Tibial artery (tissue), 4 donors: Measurements from ENCODE around the gene INAFM2.

Experiments
- DNase-seq, 2 donors: peaks; one replicate each; pipeline ENCODE4 v3.0.0-alpha.2; 2019
- H3K27ac ChIP-seq, 2 donors: fragments of 200-600 bp; sonication (generic) in 1 of 2; 1 replicate in 1 of 2; 2 replicates in 1 of 2; pipeline ENCODE4 v1.5.1; 2018 to 2019; ENCODE audit warnings: mild to moderate bottlenecking in 1 of 2
- H3K27me3 ChIP-seq, 2 donors: fragments of 200-600 bp; sonication (generic) in 1 of 2; one replicate each; pipeline versions ENCODE4 v1.5.1 to v1.6.0; 2016 to 2019
- H3K36me3 ChIP-seq, 3 donors: fragments of 200-600 bp; sonication (generic) in 2 of 3; one replicate each; pipeline ENCODE4 v1.5.1; 2016 to 2019; ENCODE audit warnings: mild to moderate bottlenecking in 2 of 3
- H3K4me1 ChIP-seq, 4 donors: fragments of 200-600 bp; sonication (generic) in 2 of 4; 1 replicate in 3 of 4; 2 replicates in 1 of 4; pipeline ENCODE4 v1.5.1; 2016 to 2019
- H3K4me3 ChIP-seq, 2 donors: fragments of 200-600 bp; sonication (generic) in 1 of 2; 1 replicate in 1 of 2; 2 replicates in 1 of 2; pipeline ENCODE4 v1.5.1; 2018 to 2019; ENCODE audit warnings: mild to moderate bottlenecking in 2 of 2
- H3K9me3 ChIP-seq, 3 donors: fragments of 200-600 bp; sonication (generic) in 1 of 3; one replicate each; pipeline ENCODE4 v1.5.1; 2016 to 2019
- CTCF ChIP-seq, 2 experiments: fragments of 200-600 bp in 1 of 2; fragments of 450-650 bp in 1 of 2; IDR thresholded peaks; one replicate each; pipeline ENCODE4 v1.5.1; 2017 to 2019; ENCODE audit warnings: antibody characterized with exemption in 2 of 2, mild to moderate bottlenecking in 1 of 2, moderate library complexity in 1 of 2
- intact Hi-C: fragments of 100-400 bp; cut with DNase I; formaldehyde crosslinking; loops from one replicate; pipeline ENCODE4 v1.15.0; 2023; ENCODE audit warnings: low total_unique reads

Gene INAFM2

GRCh38 chr15:40313531-40314398 lies 9.7 kb upstream of the INAFM2 start:
- peaks cover 0 to 11% (median 0%) of the 10 kb centered on the region in 4 donors for H3K4me1 ChIP-seq
- H3K4me3 ChIP-seq, result no peak overlapping the region
- no peaks in the 10 kb centered on the region for H3K9me3 ChIP-seq
- no peaks in the 10 kb centered on the region for H3K36me3 ChIP-seq
- DNase-seq, result peak in 1 of 2 donors; percentile 66
- H3K27ac ChIP-seq, result no peak overlapping the region
- H3K27me3 ChIP-seq, result peaks cover 0 to 35% of the 10 kb centered on the region in 2 donors
- TF ChIP-seq CTCF (IDR thresholded peaks at IDR 0.05), result no peak
- intact Hi-C loops, result no loop called here

DNA sequence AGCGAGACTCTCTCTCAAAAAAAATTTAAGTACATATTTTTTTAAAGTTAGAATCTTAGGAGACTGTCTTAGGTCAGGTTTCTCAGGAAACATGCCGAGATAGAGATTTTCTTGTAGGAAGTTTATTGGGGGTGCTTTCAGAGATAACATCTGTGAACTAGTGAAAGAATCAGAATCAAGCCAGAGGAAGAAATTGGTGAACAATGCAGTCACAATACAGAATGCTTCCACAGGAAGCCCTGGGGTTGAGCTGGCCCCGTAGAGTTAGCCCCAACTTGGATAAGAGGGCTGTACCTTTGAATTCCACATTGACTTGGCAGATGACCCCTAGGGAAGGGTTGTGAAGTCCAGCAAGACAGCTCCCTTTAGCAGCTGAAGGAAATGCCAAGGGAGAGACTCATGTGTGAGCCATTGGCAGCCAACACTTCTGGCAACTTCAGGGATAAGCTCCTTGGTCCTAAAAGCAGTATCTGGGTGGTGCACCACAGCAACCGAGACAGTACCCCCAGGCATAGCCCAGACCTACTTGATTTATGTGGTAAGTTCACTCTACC lies 8.7 kb upstream of the INAFM2 start:
- H3K9me3 ChIP-seq, result no peaks in the 10 kb centered on the region
- no peak overlapping the region for H3K4me3 ChIP-seq
- intact Hi-C loops, result no loop called here
- H3K36me3 ChIP-seq, result no peaks in the 10 kb centered on the region
- H3K27ac ChIP-seq, result no peak overlapping the region
- TF ChIP-seq CTCF (IDR thresholded peaks at IDR 0.05), result no peak
- DNase-seq, result peak in 1 of 2 donors; percentile 28
- H3K27me3 ChIP-seq, result peaks cover 0 to 26% of the 10 kb centered on the region in 2 donors
- H3K4me1 ChIP-seq, result peaks cover 0 to 11% (median 0%) of the 10 kb centered on the region in 4 donors

- Histone ChIP-seq H3K27me3 (peaks cover 0 to 15% of the 10 kb centered on the region in 2 donors), H3K4me3 (no peak overlapping the region), H3K4me1 (peaks cover 0 to 15% (median 2%) of the 10 kb centered on the region in 4 donors), H3K36me3 (no peaks in the 10 kb centered on the region), H3K27ac (no peak overlapping the region), H3K9me3 (no peaks in the 10 kb centered on the region)
- DNase-seq, result no peak
- TF ChIP-seq CTCF (IDR thresholded peaks at IDR 0.05), result no peak
- intact Hi-C loops, result no loop called here
These were observed 6.6 kb upstream of the INAFM2 start for GRCh38 chr15:40316931-40317330.

DNA sequence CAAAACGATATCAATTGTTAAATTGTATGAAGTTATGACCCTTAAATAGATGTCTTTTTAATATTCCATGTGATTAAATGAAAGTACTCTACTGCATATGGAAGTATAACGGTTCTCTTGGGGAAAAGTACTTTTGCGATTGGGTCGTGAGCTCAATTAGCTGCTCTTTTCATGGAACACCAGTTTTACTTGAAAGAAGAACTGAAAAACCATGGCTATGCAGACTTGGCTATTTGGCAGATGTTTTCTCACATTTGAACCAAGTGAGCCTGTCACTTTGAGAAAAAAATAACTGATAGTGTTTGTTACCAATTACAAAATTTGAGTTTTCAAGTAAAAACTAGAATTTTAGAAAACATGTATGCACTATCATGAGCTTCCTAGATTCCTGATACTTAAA lies 5.9 kb upstream of the INAFM2 start:
- no peak overlapping the region for H3K27ac ChIP-seq
- DNase-seq, result no peak
- H3K27me3 ChIP-seq, result peaks cover 0 to 14% of the 10 kb centered on the region in 2 donors
- peaks cover 0 to 21% (median 7%) of the 10 kb centered on the region in 4 donors for H3K4me1 ChIP-seq
- H3K4me3 ChIP-seq, result no peak overlapping the region
- TF ChIP-seq CTCF (IDR thresholded peaks at IDR 0.05), result no peak
- H3K36me3 ChIP-seq, result no peaks in the 10 kb centered on the region
- no peaks in the 10 kb centered on the region for H3K9me3 ChIP-seq
- intact Hi-C loops, result no loop called here

DNA sequence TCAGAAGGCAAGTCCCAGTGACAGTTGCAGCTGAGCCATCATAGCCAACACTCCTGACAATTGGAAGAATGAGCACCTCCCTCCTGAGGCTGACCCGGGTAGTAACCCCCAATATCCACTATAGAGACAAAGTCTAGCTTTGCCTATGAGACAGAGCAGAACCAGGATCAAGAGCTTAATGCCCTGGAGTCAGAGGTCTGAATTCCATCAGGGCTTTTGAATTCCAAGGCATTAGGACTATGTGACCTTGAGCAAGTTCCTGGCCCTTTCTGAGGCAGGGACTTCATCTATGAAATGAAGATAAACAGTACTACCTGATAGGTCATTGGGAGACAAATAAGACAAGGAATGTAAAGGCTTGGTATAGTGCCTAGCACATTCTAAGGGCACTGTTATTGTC lies 3.1 kb upstream of the INAFM2 start:
- TF ChIP-seq CTCF (IDR thresholded peaks at IDR 0.05), result no peak
- Histone ChIP-seq H3K4me1 (peaks cover 0 to 25% (median 14%) of the 10 kb centered on the region in 4 donors), H3K4me3 (no peak overlapping the region), H3K9me3 (no peaks in the 10 kb centered on the region), H3K36me3 (no peaks in the 10 kb centered on the region), H3K27ac (no peak overlapping the region), H3K27me3 (peaks cover 0 to 10% of the 10 kb centered on the region in 2 donors)
- peak in 1 of 2 donors; percentile 24 for DNase-seq
- intact Hi-C loops, result loop anchor here (2.0 kb wide), 1 partner anchor 46 kb away; no protein-coding TSS in a partner anchor
